Common myeloid progenitor, CD34-positive (primary cell): ENCODE results near the gene SEPTIN2.

Experiments
- CTCF ChIA-PET: fragments of 350-600 bp; sonication (Branson Sonifier 250); formaldehyde crosslinking; loops from one replicate; lab custom pipeline; 2021; ENCODE audit warnings: antibody characterized with exemption; lab: Charles Lee
- POLR2A ChIA-PET: fragments of 350-600 bp; sonication (Branson Sonifier 250); formaldehyde crosslinking; loops from one replicate; lab custom pipeline; 2021; ENCODE audit warnings: antibody characterized with exemption; lab: Charles Lee
- DNase-seq, 3 donors: peaks; one replicate each; pipeline versions ENCODE4 v3.0.0 to v3.0.0-alpha.2; 2013
- H3K27ac ChIP-seq, 2 experiments: 1 replicate in 1 of 2; 2 replicates in 1 of 2; pipeline ENCODE4 v1.7.0; 2013; ENCODE audit warnings: inconsistent platforms in 2 of 2, low read length in 2 of 2, mild to moderate bottlenecking in 2 of 2, low read depth in 1 of 2, moderate library complexity in 1 of 2; ENCODE audit not compliant: severe bottlenecking in 2 of 2, insufficient read depth in 1 of 2, poor library complexity in 1 of 2
- H3K27me3 ChIP-seq, 5 experiments: replicated peaks in 2 of 5; 1 replicate in 3 of 5; 2 replicates in 2 of 5; pipeline versions ENCODE4 v1.6.1 to v1.7.0; 2013; ENCODE audit warnings: low read length in 4 of 5, mild to moderate bottlenecking in 2 of 5, moderate library complexity in 2 of 5, inconsistent platforms in 1 of 5; ENCODE audit not compliant: insufficient read depth in 5 of 5, control insufficient read depth in 4 of 5
- H3K36me3 ChIP-seq, 4 experiments: 1 replicate in 2 of 4; 2 replicates in 2 of 4; pipeline versions ENCODE4 v1.6.1 to v1.7.0; 2013; ENCODE audit warnings: low read length in 3 of 4, control low read depth in 1 of 4, mild to moderate bottlenecking in 1 of 4; ENCODE audit not compliant: control insufficient read depth in 4 of 4, insufficient read depth in 4 of 4
- H3K4me1 ChIP-seq, 4 experiments: 1 replicate in 3 of 4; 2 replicates in 1 of 4; pipeline versions ENCODE4 v1.6.1 to v1.7.1; 2013; ENCODE audit warnings: low read length in 3 of 4, mild to moderate bottlenecking in 3 of 4, control low read depth in 1 of 4, inconsistent platforms in 1 of 4, moderate library complexity in 1 of 4; ENCODE audit not compliant: control insufficient read depth in 4 of 4, insufficient read depth in 4 of 4; ENCODE audit errors: control extremely low read depth in 1 of 4
- H3K4me3 ChIP-seq, 7 experiments: 1 replicate in 4 of 7; 2 replicates in 3 of 7; pipeline versions ENCODE4 v1.5.1 to v1.7.0; 2013; ENCODE audit warnings: mild to moderate bottlenecking in 7 of 7, low read length in 6 of 7, moderate library complexity in 6 of 7, inconsistent platforms in 2 of 7, low read depth in 2 of 7, control low read depth in 1 of 7; ENCODE audit not compliant: insufficient read depth in 4 of 7, control insufficient read depth in 1 of 7; ENCODE audit errors: extremely low read depth in 1 of 7
- H3K9me3 ChIP-seq, 5 experiments: 1 replicate in 4 of 5; 2 replicates in 1 of 5; pipeline versions ENCODE4 v1.6.1 to v1.7.1; 2013; ENCODE audit warnings: low read length in 4 of 5, mild to moderate bottlenecking in 2 of 5, inconsistent platforms in 1 of 5, low read depth in 1 of 5, moderate library complexity in 1 of 5; ENCODE audit not compliant: control insufficient read depth in 4 of 5, insufficient read depth in 2 of 5; ENCODE audit errors: control extremely low read depth in 1 of 5
- WGBS: methylation state at CpG from one replicate; pipeline ENCODE4 v1.1.5; 2013; ENCODE audit not compliant: insufficient coverage; 5-methylcytosine and 5-hydroxymethylcytosine counted together

SEPTIN2 gene

GRCh38 chr2:241304039-241304670, 11.6 kb upstream of the SEPTIN2 start:
- ChIA-PET POLR2A (no interaction called here), CTCF (interaction anchor here (0.9 to 3.1 kb wide), 5 partner anchors 10 to 29 kb away, joined by 3 to 18 read pairs (median 5); partner anchors contain the start of gene HDLBP)
- 83% methylated on average over 2 of the region's 5 CpGs for WGBS
- H3K36me3 ChIP-seq = peaks cover 0 to 7% (median 0%) of the 10 kb centered on the region in 4 experiments
- no peak for DNase-seq
- H3K9me3 ChIP-seq = no peaks in the 10 kb centered on the region
- H3K27ac ChIP-seq = no peak overlapping the region
- no peaks in the 10 kb centered on the region for H3K27me3 ChIP-seq
- H3K4me3 ChIP-seq = no peak overlapping the region
- H3K4me1 ChIP-seq = peaks cover 0 to 10% (median 5%) of the 10 kb centered on the region in 4 experiments

- Histone ChIP-seq H3K4me3 (no peak overlapping the region), H3K27ac (no peak overlapping the region), H3K9me3 (no peaks in the 10 kb centered on the region), H3K36me3 (peaks cover 0 to 7% (median 0%) of the 10 kb centered on the region in 4 experiments), H3K4me1 (peaks cover 7 to 34% (median 17%) of the 10 kb centered on the region in 4 experiments), H3K27me3 (no peaks in the 10 kb centered on the region)
- ChIA-PET CTCF (no interaction called here), POLR2A (no interaction called here)
- no peak for DNase-seq
- WGBS = 100% methylated on average over 3 of the region's 6 CpGs
Observed at GRCh38 chr2:241307055-241307454, 8.7 kb upstream of the SEPTIN2 start.

GRCh38 chr2:241308267-241308666, 7.5 kb upstream of the SEPTIN2 start:
- DNase-seq = no peak
- H3K4me3 ChIP-seq = no peak overlapping the region
- H3K27me3 ChIP-seq = no peaks in the 10 kb centered on the region
- POLR2A ChIA-PET = no interaction called here
- H3K36me3 ChIP-seq = peaks cover 0 to 12% (median 0%) of the 10 kb centered on the region in 4 experiments
- CTCF ChIA-PET = interaction anchor here (1.2 kb wide), 1 partner anchor 19 kb away, joined by 3 read pairs; no protein-coding TSS in a partner anchor
- no peak overlapping the region for H3K27ac ChIP-seq
- 97% methylated on average over 3 of the region's 5 CpGs for WGBS
- H3K4me1 ChIP-seq = peaks cover 7 to 40% (median 17%) of the 10 kb centered on the region in 4 experiments
- no peaks in the 10 kb centered on the region for H3K9me3 ChIP-seq

GRCh38 chr2:241308832-241309500, 6.8 kb upstream of the SEPTIN2 start:
- H3K36me3 ChIP-seq = peaks cover 0 to 12% (median 0%) of the 10 kb centered on the region in 4 experiments

GRCh38 chr2:241309684-241310117, 6.0 kb upstream of the SEPTIN2 start:
- H3K27me3 ChIP-seq = no peaks in the 10 kb centered on the region
- WGBS = no CpG with 5 or more reads among the region's 2 CpGs
- CTCF ChIA-PET = interaction anchor here (2.0 to 2.1 kb wide), 2 partner anchors 11 to 20 kb away, joined by 4 to 8 read pairs; no protein-coding TSS in a partner anchor
- H3K4me3 ChIP-seq = peak overlapping the region in 2 of 7 experiments; percentile 3 to 24
- peaks cover 16 to 53% (median 27%) of the 10 kb centered on the region in 4 experiments for H3K4me1 ChIP-seq
- H3K27ac ChIP-seq = peak overlapping the region; percentile 39 to 52
- H3K9me3 ChIP-seq = no peaks in the 10 kb centered on the region
- POLR2A ChIA-PET = interaction anchor here (0.6 to 1.4 kb wide), 2 partner anchors 20 to 441 kb away, joined by 3 read pairs; no protein-coding TSS in a partner anchor
- peak; percentile 29 to 84 (median 74) for DNase-seq
- peaks cover 0 to 12% (median 0%) of the 10 kb centered on the region in 4 experiments for H3K36me3 ChIP-seq

More at GRCh38 chr2:241308832-241309500, 6.8 kb upstream of the SEPTIN2 start:
- ChIA-PET POLR2A (interaction anchor here (1.4 kb wide), 1 partner anchor 19 kb away, joined by 3 read pairs; no protein-coding TSS in a partner anchor), CTCF (interaction anchor here (2.0 to 2.1 kb wide), 2 partner anchors 10 to 19 kb away, joined by 4 to 8 read pairs; no protein-coding TSS in a partner anchor)
- 96% methylated on average over 13 of the region's 18 CpGs for WGBS
- Histone ChIP-seq H3K4me3 (no peak overlapping the region), H3K4me1 (peaks cover 11 to 47% (median 20%) of the 10 kb centered on the region in 4 experiments), H3K27ac (no peak overlapping the region), H3K9me3 (no peaks in the 10 kb centered on the region), H3K27me3 (no peaks in the 10 kb centered on the region)
- no peak for DNase-seq

GRCh38 chr2:241310917-241311566, 4.7 kb upstream of the SEPTIN2 start:
- Histone ChIP-seq H3K4me3 (no peak overlapping the region), H3K36me3 (peaks cover 0 to 12% (median 0%) of the 10 kb centered on the region in 4 experiments), H3K27ac (no peak overlapping the region), H3K4me1 (peaks cover 17 to 53% (median 28%) of the 10 kb centered on the region in 4 experiments), H3K27me3 (no peaks in the 10 kb centered on the region), H3K9me3 (no peaks in the 10 kb centered on the region)
- DNase-seq = no peak
- CTCF ChIA-PET = interaction anchor here (2.0 to 2.1 kb wide), 3 partner anchors 10 to 21 kb away, joined by 4 to 8 read pairs (median 7); no protein-coding TSS in a partner anchor
- POLR2A ChIA-PET = no interaction called here
- WGBS = 92% methylated on average over 11 of the region's 13 CpGs
